AG09319 (cell line): ENCODE measurements around the gene TYMS.

Experiments used
- DNase-seq: peaks from one replicate; pipeline ENCODE4 v3.0.0-alpha.2; 2010; ENCODE audit warnings: low read depth; ENCODE audit errors: extremely low read depth
- TF ChIP-seq, protein P1 (sequence below): IDR thresholded peaks from 2 replicates; pipeline ENCODE4 v1.5.1; 2011; ENCODE audit warnings: low read depth, mild to moderate bottlenecking, inconsistent platforms, low read length, moderate library complexity

Gene TYMS

DNA sequence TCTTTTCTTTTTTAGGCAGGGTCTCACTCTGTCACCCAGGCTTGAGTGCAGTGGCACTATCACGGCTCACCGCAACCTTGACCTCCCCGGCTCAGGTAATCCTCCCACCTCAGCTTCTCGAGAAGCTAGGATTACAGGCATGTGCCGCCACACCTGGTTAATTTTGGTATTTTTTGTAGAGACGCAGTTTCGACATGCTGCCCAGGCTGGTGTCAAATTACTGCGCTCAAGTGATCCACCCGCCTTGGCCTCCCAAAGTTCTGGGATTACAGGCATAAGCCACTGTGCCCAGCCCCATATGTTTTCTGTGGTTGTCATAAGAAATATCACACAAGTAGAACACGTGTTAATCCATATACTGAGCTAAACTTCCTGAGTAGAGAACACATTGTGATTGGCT, 40.3 kb downstream of the TYMS start:
- no peak for DNase-seq
- TF ChIP-seq, protein P1, sequence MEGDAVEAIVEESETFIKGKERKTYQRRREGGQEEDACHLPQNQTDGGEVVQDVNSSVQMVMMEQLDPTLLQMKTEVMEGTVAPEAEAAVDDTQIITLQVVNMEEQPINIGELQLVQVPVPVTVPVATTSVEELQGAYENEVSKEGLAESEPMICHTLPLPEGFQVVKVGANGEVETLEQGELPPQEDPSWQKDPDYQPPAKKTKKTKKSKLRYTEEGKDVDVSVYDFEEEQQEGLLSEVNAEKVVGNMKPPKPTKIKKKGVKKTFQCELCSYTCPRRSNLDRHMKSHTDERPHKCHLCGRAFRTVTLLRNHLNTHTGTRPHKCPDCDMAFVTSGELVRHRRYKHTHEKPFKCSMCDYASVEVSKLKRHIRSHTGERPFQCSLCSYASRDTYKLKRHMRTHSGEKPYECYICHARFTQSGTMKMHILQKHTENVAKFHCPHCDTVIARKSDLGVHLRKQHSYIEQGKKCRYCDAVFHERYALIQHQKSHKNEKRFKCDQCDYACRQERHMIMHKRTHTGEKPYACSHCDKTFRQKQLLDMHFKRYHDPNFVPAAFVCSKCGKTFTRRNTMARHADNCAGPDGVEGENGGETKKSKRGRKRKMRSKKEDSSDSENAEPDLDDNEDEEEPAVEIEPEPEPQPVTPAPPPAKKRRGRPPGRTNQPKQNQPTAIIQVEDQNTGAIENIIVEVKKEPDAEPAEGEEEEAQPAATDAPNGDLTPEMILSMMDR, result no peak

DNA sequence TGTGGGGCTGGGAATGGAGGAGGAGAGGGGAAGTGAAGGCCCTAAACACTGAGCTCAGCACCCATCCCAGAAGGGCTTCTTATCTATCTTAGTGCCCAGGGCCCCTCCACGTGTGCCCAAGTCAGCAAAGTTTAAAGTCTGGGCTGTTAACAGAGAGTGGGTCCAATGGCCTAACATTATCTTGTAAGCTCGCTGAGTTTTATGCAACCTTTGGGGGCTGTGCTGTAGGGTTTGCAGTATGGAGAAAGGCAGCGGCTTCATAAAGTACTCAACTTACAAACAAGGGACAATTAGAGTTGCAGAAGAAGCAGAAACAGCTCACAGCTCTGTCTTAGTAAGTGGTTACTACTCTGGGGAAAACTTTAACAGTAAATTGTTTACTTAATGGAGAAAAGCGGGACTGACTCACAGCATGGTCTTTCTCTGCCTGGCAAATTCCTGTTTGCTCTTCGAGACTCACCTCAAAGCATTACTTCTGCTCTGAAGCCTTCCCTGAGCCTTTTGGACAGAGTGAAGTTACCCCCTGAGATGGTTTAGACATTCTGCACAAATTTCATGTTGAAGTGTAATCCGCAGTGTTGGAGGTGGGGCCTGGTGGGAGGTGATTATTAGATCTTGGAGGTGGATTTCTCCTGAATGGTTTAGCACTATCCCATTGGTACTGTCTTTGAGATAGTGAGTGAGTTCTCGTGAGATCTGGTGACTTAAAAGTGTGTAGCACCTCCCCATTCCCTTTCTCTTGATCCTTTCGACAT, 45.9 kb downstream of the TYMS start:
- TF ChIP-seq, protein P1, result no peak
- DNase-seq, result peak; percentile 54

DNA sequence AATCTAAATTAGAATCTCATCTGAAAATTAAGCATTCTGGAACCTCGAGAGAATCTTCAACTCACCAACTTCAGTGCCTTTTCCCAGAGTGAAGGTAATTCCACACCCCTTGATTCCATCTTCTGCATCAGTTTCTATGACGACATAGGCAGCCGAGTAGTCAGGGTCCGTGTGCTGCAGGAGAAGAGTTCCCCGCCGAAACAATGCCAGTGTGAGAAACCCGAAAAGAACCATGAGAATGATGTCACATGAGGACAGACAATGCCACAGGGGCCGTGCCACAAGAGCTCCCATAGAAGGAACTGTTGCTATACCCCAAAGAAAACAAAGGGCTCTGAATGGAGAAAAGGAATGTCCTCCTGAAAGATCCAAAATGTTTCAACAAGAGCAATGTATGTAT, 49.0 kb downstream of the TYMS start:
- TF ChIP-seq, protein P1, result no peak

DNA sequence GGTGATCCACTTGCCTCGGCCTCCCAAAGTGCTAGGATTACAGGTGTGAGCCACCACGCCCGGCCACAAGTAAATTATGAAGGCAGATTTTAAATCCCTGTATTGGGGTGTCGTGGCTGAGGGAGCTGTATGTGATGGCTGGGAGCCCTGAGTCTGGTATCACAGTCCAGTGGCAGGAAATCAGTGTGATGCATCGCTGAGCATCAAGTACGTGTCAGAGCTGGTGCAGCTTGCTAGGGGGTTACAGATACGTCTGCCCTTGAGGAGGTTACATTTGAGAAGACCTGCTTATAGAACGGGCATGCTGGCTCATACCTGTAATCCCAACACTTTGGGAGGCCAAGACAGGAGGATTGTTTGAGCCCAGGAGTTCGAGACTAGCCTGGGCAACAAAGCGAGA, 50.6 kb downstream of the TYMS start:
- DNase-seq, result no peak
- TF ChIP-seq, protein P1, result no peak

More for the DNA sequence above, 49.0 kb downstream of the TYMS start:
- no peak for DNase-seq

DNA sequence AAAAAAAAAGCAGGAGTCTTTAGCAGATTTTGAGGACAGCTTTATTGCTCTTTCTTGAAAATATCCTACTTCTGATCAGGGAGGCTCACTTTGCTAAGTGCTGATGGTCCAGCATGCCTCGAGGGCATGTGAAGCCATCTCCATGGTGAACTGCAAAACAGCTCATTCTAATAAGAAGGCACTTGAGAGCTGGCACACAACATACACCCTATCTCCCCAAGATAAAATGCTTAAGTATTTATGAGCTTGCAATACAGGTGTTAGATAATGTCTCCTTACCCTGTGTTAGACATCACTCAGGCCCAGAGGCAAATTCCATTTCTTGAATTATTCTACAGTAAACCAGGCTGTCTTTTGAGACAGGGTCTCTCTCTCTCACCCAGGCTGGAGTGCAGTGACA, 52.3 kb downstream of the TYMS start:
- TF ChIP-seq, protein P1, result no peak
- no peak for DNase-seq

DNA sequence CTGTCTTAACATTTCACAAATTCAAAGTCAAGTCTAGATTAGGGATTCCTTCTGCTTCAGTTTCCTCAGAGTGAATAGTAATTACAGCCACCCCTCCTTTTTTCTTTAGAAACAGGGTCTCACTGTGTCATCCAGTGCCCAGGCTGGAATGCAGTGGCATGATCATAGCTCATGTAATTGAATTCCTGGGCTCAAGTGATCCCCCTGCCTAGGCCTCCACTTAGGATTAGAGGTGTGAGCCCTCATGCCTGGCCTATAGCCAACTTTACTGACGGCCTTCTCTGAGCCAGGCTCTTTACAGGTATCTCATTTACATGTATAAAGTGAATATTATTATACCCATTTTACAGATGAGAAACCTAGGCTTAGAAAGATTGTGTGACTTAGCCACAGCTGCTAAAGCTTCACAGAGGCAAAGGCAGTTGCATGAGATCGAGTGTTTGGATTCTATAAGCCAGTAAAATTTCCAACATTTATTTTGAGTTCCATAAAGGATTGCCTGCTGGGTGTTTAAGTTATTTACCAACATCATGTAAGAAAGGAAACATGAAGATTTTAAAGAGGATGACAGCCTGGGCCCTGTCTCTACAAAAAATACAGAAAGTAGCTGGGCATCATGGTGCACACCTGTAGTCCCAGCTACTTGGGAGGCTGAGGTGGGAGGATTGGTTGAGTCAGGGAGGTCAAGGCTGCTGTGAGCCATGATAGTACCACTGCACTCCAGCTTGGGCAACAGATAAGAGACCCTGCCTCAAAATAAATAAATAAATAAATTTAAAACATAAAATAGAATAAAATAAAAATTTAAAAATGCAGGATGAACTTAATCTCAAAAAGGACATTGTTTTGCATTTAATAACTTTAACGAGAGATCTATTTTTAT, 53.2 kb downstream of the TYMS start:
- DNase-seq, result no peak
- TF ChIP-seq, protein P1, result no peak

DNA sequence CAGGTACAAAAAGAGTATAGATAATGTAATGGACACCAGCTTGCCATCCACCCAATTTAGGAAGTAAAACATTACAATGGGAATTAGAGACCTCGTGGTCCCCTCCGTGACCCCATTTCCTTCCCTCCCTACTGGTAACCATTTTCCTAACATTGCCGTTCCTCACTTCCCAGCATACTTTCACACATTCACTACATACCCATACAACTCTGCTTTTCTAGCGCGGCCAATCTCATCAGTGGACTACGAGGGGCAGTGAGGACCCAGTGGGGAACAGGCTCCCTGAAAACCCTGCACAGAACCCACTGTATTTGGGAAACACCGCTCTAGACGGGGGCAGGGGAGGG, 53.8 kb downstream of the TYMS start:
- DNase-seq, result no peak
- TF ChIP-seq, protein P1, result no peak
